ENCODE results near the gene MFAP3L.

GRCh38 chr4:170035231-170035630, 9.0 kb upstream of the MFAP3L start:
- TF ChIP-seq EP300 (IDR thresholded peaks at IDR 0.05) (no peak), CTCF (IDR thresholded peaks at IDR 0.05) (no peak)

Measured in stomach (tissue), 4 donors.